GM12872 (cell line): ENCODE results near the gene RBFOX1.

ENCODE experiments used
- TF ChIP-seq, protein P1 (sequence below): IDR thresholded peaks from 3 replicates; pipeline ENCODE4 v1.5.1; 2011; ENCODE audit warnings: low read depth, mild to moderate bottlenecking, low read length, moderate library complexity; ENCODE audit not compliant: insufficient read depth

RBFOX1 gene

GRCh38 chr16:7605812-7606211, 273.2 kb downstream of the RBFOX1 start:
- TF ChIP-seq, protein P1, sequence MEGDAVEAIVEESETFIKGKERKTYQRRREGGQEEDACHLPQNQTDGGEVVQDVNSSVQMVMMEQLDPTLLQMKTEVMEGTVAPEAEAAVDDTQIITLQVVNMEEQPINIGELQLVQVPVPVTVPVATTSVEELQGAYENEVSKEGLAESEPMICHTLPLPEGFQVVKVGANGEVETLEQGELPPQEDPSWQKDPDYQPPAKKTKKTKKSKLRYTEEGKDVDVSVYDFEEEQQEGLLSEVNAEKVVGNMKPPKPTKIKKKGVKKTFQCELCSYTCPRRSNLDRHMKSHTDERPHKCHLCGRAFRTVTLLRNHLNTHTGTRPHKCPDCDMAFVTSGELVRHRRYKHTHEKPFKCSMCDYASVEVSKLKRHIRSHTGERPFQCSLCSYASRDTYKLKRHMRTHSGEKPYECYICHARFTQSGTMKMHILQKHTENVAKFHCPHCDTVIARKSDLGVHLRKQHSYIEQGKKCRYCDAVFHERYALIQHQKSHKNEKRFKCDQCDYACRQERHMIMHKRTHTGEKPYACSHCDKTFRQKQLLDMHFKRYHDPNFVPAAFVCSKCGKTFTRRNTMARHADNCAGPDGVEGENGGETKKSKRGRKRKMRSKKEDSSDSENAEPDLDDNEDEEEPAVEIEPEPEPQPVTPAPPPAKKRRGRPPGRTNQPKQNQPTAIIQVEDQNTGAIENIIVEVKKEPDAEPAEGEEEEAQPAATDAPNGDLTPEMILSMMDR = no peak

GRCh38 chr16:7612671-7613070, 280.0 kb downstream of the RBFOX1 start:
- TF ChIP-seq, protein P1 = no peak

DNA sequence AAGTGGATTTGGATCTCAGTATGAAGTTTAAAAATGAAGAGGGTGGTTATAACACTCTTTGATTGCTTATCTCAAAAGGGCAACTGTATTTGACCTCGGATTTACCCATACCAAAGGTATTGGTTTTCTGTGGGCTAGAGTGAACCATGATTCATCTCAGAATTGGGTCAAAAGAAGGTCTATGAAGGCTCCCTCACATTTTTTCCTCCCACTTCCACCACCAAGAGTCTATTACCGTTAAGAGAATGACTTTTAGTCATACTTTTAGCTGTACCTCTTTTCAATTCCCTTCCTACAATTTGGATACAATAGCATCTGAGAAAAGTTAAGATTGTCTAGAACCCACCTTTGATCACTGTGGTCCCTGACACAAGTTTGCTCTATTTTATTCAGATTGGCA, 280.9 kb downstream of the RBFOX1 start:
- TF ChIP-seq, protein P1 = no peak

DNA sequence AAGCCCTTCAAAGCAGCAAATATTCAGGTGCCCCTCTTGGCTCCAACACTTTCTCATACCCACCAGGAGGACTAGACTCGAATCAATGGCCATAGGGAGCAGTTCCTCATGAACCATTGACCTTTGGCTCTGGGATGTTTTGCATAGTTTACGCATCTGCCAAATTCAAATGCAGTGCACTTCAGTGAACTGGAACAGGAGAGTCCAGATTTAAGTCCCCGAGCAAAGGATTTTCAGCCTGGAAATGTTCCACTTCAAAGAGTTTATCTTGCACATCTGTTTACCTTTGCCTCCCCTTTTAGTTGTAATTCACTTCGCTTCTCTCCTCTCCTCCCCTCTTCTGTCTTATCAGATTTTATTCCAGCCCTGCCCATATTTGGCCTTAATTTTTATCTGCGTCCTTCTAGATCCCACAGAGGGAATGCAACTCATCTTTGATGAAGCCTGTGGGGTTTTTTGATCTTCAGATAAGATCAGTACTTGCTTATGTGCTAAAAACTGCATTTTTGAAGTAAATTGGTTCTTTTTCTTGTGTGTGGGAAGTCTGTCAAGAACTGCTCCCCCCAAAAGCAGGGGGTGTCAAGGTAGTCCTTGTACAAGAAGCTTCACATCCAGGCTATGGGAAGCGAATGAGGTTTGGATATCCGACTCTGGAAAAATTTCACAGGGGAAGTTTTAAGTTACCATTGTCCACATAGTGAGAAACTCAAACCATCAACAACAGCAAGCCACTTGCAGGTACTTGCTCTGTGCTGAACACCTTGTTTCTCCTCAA, 281.6 kb downstream of the RBFOX1 start:
- TF ChIP-seq, protein P1 = no peak

DNA sequence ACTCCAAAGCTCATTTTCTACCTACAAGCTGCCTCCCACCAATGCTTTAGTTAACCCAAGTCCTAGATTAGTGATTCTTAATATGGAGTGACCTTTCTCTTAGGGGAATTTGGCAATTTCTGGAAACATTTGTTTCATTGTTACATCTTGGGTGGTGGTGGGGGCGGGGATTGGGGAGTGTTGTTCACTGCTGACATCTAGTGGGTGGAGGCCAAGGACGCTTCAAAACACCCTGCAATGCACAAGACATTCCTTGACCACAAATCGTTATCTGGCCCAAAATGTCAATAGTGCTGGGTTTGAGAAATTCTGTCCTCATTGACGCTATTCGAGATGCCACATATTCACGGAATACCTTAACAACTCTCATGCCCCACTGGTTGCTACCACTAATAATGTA, 282.9 kb downstream of the RBFOX1 start:
- TF ChIP-seq, protein P1 = no peak

DNA sequence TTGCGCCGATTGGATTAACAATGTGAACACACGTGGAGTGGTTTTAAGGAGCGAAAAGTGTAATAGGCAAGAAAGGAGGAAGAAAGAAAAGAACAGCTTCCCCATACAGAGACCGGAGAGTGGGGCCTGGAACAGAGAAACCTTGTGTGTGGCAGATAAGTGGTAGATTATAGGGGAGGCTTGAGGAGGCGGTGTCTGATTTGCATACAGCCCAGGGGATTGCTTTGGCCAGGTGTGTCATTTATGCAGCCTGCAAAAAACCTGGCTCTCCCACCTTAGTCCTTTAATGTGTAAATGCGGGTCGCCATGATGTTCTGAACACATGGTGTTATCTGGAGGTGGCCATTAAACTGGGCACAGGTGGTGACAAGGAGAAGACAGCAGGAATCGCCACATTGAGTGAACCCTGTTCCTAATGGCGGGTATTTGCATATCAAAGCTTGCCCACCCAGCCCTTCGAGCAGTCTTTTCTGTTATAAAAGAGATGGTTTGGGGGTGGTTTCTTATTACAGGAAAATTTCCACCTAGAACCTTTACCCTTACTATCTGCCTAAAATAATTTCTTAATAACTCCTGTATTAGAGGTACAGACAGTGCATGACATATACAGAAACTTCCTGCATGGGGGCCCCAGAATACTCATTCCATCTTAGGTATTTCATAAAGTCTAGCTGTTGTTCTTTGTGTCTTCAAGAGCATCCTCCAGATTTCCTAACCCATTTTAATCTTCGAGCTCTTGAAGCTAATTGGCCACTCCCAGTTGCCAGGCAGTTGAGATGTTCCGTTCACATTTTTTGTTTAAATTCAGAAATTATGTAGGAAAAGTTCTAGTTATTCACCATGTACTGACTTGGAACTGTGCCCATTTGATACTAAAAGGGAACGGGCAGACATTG, 292.5 kb downstream of the RBFOX1 start:
- TF ChIP-seq, protein P1 = no peak

DNA sequence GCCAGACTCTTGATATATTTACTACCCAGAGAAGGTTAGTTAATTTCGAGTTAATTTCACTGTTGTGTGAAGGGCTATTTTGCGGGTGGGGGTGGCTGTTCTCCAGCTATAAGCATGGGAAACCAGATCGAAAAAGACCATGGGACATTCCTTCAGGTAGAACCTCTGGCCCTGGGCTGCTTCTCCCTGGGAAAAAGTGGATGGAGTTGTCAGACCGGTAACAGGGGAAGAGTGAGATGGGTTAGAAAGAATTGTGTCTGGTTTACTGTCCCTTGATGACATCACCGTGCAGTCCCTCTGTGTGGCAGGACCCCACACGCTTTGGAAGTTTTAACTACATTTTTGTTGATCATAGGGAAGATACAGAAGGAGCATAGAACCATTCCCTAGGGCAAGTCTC, 296.3 kb downstream of the RBFOX1 start:
- TF ChIP-seq, protein P1 = no peak
